ENCODE measurements around the gene HEG1.
A peak's percentile ranks its signal among the peaks of the same experiment; 100 is the strongest.

HEG1 gene

GRCh38 chr3:124982855-124983254 lies 72.9 kb downstream of the HEG1 start:
- no peak for DNase-seq

- peak in 1 of 2 experiments; percentile 52 for DNase-seq
Observed at GRCh38 chr3:124981472-124981871, 74.3 kb downstream of the HEG1 start.

- DNase-seq: no peak
Observed at GRCh38 chr3:124978627-124979026, 77.2 kb downstream of the HEG1 start.

- DNase-seq: no peak
Observed at GRCh38 chr3:124976383-124976782, 79.4 kb downstream of the HEG1 start.

- no peak for DNase-seq
Observed at GRCh38 chr3:124974691-124975090, 81.1 kb downstream of the HEG1 start.

- no peak for DNase-seq
Observed at GRCh38 chr3:124973290-124973689, 82.5 kb downstream of the HEG1 start.

GRCh38 chr3:124972457-124972856 lies 83.3 kb downstream of the HEG1 start:
- DNase-seq: peak; percentile 36 to 81

- no peak for DNase-seq
Observed at GRCh38 chr3:124969963-124970722, 85.7 kb downstream of the HEG1 start.

- no peak for DNase-seq
Observed at GRCh38 chr3:124969190-124969589, 86.6 kb downstream of the HEG1 start.

GRCh38 chr3:124967964-124968363 lies 87.8 kb downstream of the HEG1 start:
- no peak for DNase-seq

GRCh38 chr3:124966521-124967445 lies 89.0 kb downstream of the HEG1 start:
- no peak for DNase-seq

GRCh38 chr3:124965413-124965812 lies 90.4 kb downstream of the HEG1 start:
- DNase-seq: peak; percentile 81 to 94

- DNase-seq: no peak
Observed at GRCh38 chr3:124964387-124964786, 91.4 kb downstream of the HEG1 start.

GRCh38 chr3:124963755-124964154 lies 92.0 kb downstream of the HEG1 start:
- DNase-seq: no peak

GRCh38 chr3:124962403-124962940 lies 93.3 kb downstream of the HEG1 start:
- DNase-seq: no peak

GRCh38 chr3:124960698-124961097 lies 95.1 kb downstream of the HEG1 start:
- no peak for DNase-seq

GRCh38 chr3:124960105-124960504 lies 95.7 kb downstream of the HEG1 start:
- no peak for DNase-seq

GRCh38 chr3:124957951-124958350 lies 97.8 kb downstream of the HEG1 start:
- peak in 1 of 2 experiments; percentile 35 for DNase-seq

GRCh38 chr3:124952282-124952855 lies 103.4 kb downstream of the HEG1 start:
- DNase-seq: peak; percentile 63 to 86

GRCh38 chr3:124951511-124952281 lies 104.1 kb downstream of the HEG1 start:
- DNase-seq: peak; percentile 49 to 89

- DNase-seq: no peak
Observed at GRCh38 chr3:124950026-124950425, 105.8 kb downstream of the HEG1 start.

- DNase-seq: no peak
Observed at GRCh38 chr3:124942613-124943012, 113.2 kb downstream of the HEG1 start.
